Peyer's patch (tissue), 4 donors: Measurements from ENCODE around the gene MEGF6.

Experiments
- CTCF ChIP-seq, 6 experiments: fragments of 450-650 bp in 4 of 6; fragments of 200-600 bp in 2 of 6; sonication (generic) in 1 of 6; IDR thresholded peaks; one replicate each; pipeline ENCODE4 v1.5.1; 2017 to 2019; ENCODE audit warnings: antibody characterized with exemption in 6 of 6, mild to moderate bottlenecking in 3 of 6, moderate library complexity in 1 of 6
- POLR2A ChIP-seq, 2 donors: fragments of 450-650 bp; IDR thresholded peaks; one replicate each; pipeline ENCODE4 v1.5.1; 2017; ENCODE audit warnings: antibody characterized with exemption in 2 of 2, mild to moderate bottlenecking in 2 of 2, moderate library complexity in 2 of 2

GRCh38 chr1:3618881-3619671, 7.8 kb upstream of the MEGF6 start:
- peak; percentile 75 to 84 (median 80) for TF ChIP-seq CTCF (IDR thresholded peaks at IDR 0.05)
- no peak for TF ChIP-seq POLR2A (IDR thresholded peaks at IDR 0.05)
